Measurements from ENCODE around the gene SLC24A1. TPM values are rescaled to one million over a fixed set of nuclear protein-coding genes. Genes with fewer than 3 reads are reported as not detected.

Gene SLC24A1
- total RNA-seq, 3 donors from 2014 or later (not counting 1 experiment from before 2014, with no cell fraction given), result 6.9 to 12.5 (median 7.8) TPM

DNA sequence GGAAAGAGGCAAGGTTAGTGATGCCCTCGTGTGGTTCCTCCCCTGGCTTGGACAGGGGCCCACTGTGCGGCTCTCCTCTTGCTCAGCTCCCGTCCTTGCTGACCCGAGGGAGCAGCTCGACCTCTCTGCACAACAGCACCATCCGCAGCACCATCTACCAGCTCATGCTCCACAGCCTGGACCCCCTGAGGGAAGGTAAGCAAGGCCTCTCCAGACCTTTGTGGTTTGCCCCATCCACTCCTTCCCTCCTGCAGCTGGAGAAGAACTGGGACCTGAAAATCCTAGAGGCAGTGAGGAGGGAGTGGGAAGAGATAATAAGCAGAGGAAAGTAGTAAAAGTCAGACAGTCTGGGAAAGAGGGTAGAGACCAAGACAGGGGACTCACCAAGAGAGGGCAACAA is 17.8 kb downstream of the SLC24A1 start:
- H3K4me1 Mint-ChIP-seq, result peaks cover 6 to 11% of the 10 kb centered on the region in 2 donors
- 90% methylated on average over 6 of the region's 6 CpGs for WGBS (ENCODE audit: insufficient coverage)
- no peak for ATAC-seq
- H3K9me3 Mint-ChIP-seq, result no peaks in the 10 kb centered on the region
- no peaks in the 10 kb centered on the region for H3K27me3 Mint-ChIP-seq (ENCODE audit: low read depth in 2 of 2)
- Histone ChIP-seq H3K4me3 (ENCODE audit: low read length) (no peak overlapping the region), H3K4me1 (ENCODE audit: control insufficient read depth, insufficient read depth, low read length) (no peaks in the 10 kb centered on the region), H3K36me3 (ENCODE audit: control insufficient read depth, insufficient read depth, low read length) (no peaks in the 10 kb centered on the region), H3K27ac (ENCODE audit: low read length) (no peak overlapping the region), H3K27me3 (ENCODE audit: control insufficient read depth, insufficient read depth, low read length) (no peaks in the 10 kb centered on the region), H3K9me3 (ENCODE audit: control insufficient read depth, insufficient read depth, low read length) (no peaks in the 10 kb centered on the region)
- H3K4me3 Mint-ChIP-seq, result no peak overlapping the region
- no peak for TF ChIP-seq CTCF (IDR thresholded peaks at IDR 0.05)
- H3K36me3 Mint-ChIP-seq, result no peaks in the 10 kb centered on the region
- no peak overlapping the region for H3K27ac Mint-ChIP-seq
- intact Hi-C loops (cut with micrococcal nuclease), result loop anchor here (2.0 kb wide), 1 partner anchor 647 kb away; no protein-coding TSS in a partner anchor
- DNase-seq, result no peak

GRCh38 chr15:65641768-65642475 is 20.2 kb downstream of the SLC24A1 start:
- H3K27ac Mint-ChIP-seq, result no peak overlapping the region
- peaks cover 6 to 11% of the 10 kb centered on the region in 2 donors for H3K4me1 Mint-ChIP-seq
- TF ChIP-seq CTCF (IDR thresholded peaks at IDR 0.05), result no peak
- H3K36me3 ChIP-seq (ENCODE audit: control insufficient read depth, insufficient read depth, low read length), result no peaks in the 10 kb centered on the region
- no peak overlapping the region for H3K4me3 ChIP-seq (ENCODE audit: low read length)
- ATAC-seq (no peak), DNase-seq (no peak)
- H3K9me3 ChIP-seq (ENCODE audit: control insufficient read depth, insufficient read depth, low read length), result no peaks in the 10 kb centered on the region
- 92% methylated on average over 6 of the region's 6 CpGs for WGBS (ENCODE audit: insufficient coverage)
- H3K4me1 ChIP-seq (ENCODE audit: control insufficient read depth, insufficient read depth, low read length), result no peaks in the 10 kb centered on the region
- H3K36me3 Mint-ChIP-seq, result no peaks in the 10 kb centered on the region
- H3K9me3 Mint-ChIP-seq, result no peaks in the 10 kb centered on the region
- no peaks in the 10 kb centered on the region for H3K27me3 ChIP-seq (ENCODE audit: control insufficient read depth, insufficient read depth, low read length)
- no peaks in the 10 kb centered on the region for H3K27me3 Mint-ChIP-seq (ENCODE audit: low read depth in 2 of 2)
- H3K4me3 Mint-ChIP-seq, result no peak overlapping the region
- intact Hi-C loops (cut with micrococcal nuclease), result no loop called here
- H3K27ac ChIP-seq (ENCODE audit: low read length), result no peak overlapping the region

DNA sequence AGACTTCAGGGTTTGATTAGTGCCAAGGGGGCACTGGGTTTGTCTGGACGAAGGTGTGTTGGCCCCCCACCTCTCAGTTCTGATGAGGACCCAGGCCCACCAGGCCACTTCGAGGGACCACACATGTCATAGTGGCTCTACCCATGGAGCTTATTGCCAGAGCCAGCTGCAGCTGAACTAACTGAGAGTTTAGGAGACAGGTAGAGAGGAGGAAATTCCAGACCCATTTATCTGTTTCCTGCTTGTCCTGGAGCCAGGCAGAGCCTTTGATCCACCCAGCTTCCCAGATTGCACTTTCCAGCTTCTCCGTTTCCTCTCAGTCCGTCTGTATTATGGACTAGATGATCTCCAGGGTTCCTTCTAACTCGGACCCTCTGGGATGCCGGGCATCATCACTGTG is 20.9 kb downstream of the SLC24A1 start:
- Histone ChIP-seq H3K36me3 (ENCODE audit: control insufficient read depth, insufficient read depth, low read length) (no peaks in the 10 kb centered on the region), H3K4me1 (ENCODE audit: control insufficient read depth, insufficient read depth, low read length) (no peaks in the 10 kb centered on the region), H3K9me3 (ENCODE audit: control insufficient read depth, insufficient read depth, low read length) (no peaks in the 10 kb centered on the region), H3K27me3 (ENCODE audit: control insufficient read depth, insufficient read depth, low read length) (no peaks in the 10 kb centered on the region), H3K27ac (ENCODE audit: low read length) (no peak overlapping the region), H3K4me3 (ENCODE audit: low read length) (no peak overlapping the region)
- Mint-ChIP-seq H3K27me3 (ENCODE audit: low read depth in 2 of 2) (no peaks in the 10 kb centered on the region), H3K27ac (no peak overlapping the region), H3K4me3 (no peak overlapping the region), H3K4me1 (peaks cover 6 to 11% of the 10 kb centered on the region in 2 donors), H3K36me3 (no peaks in the 10 kb centered on the region), H3K9me3 (no peaks in the 10 kb centered on the region)
- TF ChIP-seq CTCF (IDR thresholded peaks at IDR 0.05), result no peak
- WGBS (ENCODE audit: insufficient coverage), result 97% methylated on average over 6 of the region's 6 CpGs
- intact Hi-C loops (cut with micrococcal nuclease), result no loop called here
- DNase-seq (no peak), ATAC-seq (no peak)

GRCh38 chr15:65644282-65644681 is 22.5 kb downstream of the SLC24A1 start:
- no peaks in the 10 kb centered on the region for H3K36me3 ChIP-seq (ENCODE audit: control insufficient read depth, insufficient read depth, low read length)
- no peaks in the 10 kb centered on the region for H3K4me1 ChIP-seq (ENCODE audit: control insufficient read depth, insufficient read depth, low read length)
- no peaks in the 10 kb centered on the region for H3K9me3 ChIP-seq (ENCODE audit: control insufficient read depth, insufficient read depth, low read length)
- 88% methylated on average over 4 of the region's 4 CpGs for WGBS (ENCODE audit: insufficient coverage)
- peak overlapping the region in 1 of 2 donors; percentile 4 for H3K27ac Mint-ChIP-seq
- no peaks in the 10 kb centered on the region for H3K4me1 Mint-ChIP-seq
- no peak overlapping the region for H3K4me3 Mint-ChIP-seq
- H3K27me3 ChIP-seq (ENCODE audit: control insufficient read depth, insufficient read depth, low read length), result no peaks in the 10 kb centered on the region
- no peaks in the 10 kb centered on the region for H3K27me3 Mint-ChIP-seq (ENCODE audit: low read depth in 2 of 2)
- H3K4me3 ChIP-seq (ENCODE audit: low read length), result no peak overlapping the region
- no peak for ATAC-seq
- DNase-seq, result no peak
- no peak for TF ChIP-seq CTCF (IDR thresholded peaks at IDR 0.05)
- H3K36me3 Mint-ChIP-seq, result no peaks in the 10 kb centered on the region
- no peaks in the 10 kb centered on the region for H3K9me3 Mint-ChIP-seq
- intact Hi-C loops (cut with micrococcal nuclease), result no loop called here
- H3K27ac ChIP-seq (ENCODE audit: low read length), result no peak overlapping the region

All from natural killer cell (primary cell).